ENCODE results near the gene PRKCB. TPM values are rescaled to one million over a fixed set of nuclear protein-coding genes. Genes with fewer than 3 reads are reported as not detected.
A peak's percentile ranks its signal among the peaks of the same experiment; 100 is the strongest.
"Not testable (repeated sequence)": the region's sequence is repeated elsewhere in the genome, so short reads cannot be mapped to it uniquely, and the experiment has no call there.

Gene PRKCB
- polyA plus RNA-seq, 3 donors = 57.4 to 87.4 (median 75.5) TPM

DNA sequence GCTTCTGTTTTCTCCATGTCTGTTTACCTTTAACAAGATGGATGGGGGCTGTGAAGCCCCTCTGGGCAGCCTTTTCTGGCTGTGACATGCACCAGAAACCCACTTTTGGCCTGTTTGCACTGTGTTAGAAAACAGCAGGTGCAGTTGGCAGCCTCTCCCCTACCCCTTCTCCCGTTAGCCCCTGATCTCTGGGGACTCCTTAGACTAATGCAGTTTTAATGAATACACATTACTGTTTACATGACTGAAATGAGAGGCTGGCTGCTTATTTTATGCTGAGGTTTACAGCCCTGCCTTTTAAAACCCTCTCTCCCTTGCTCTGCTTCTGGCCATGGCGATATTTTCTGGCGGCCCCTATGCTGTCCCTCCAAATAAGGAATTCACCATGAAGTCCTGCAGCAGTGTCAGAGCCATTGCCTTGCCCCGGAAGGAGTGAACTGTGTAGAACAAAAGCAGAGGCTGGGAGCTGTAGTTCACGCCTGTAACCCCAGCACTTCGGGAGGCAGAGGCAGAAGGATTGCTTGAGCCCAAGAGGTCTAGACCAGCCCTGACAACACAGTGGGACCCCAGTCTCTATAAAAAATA is 79.3 kb downstream of the PRKCB start:
- H3K27ac ChIP-seq (ENCODE audit: low read depth in 1 of 2, low read length in 2 of 2) = peak overlapping the region in 1 of 2 donors; percentile 20
- 87% methylated on average over 5 of the region's 6 CpGs for WGBS (ENCODE audit: insufficient coverage)
- no peak for TF ChIP-seq CTCF (IDR thresholded peaks at IDR 0.05)
- peaks cover 0 to 4% of the 10 kb centered on the region in 2 donors for H3K4me1 ChIP-seq (ENCODE audit: control insufficient read depth in 1 of 2, insufficient read depth in 2 of 2, low read length in 2 of 2)
- H3K4me3 ChIP-seq (replicated peaks in 1 of 3; ENCODE audit: low read depth in 2 of 3, low read length in 3 of 3) = no peak overlapping the region
- peaks cover 96% of the 10 kb centered on the region for H3K79me2 ChIP-seq (ENCODE audit: insufficient read depth, low read length)
- Mint-ChIP-seq H3K4me1 (peaks cover 42% of the 10 kb centered on the region), H3K27me3 (ENCODE audit: low read depth in 3 of 3) (no peaks in the 10 kb centered on the region), H3K36me3 (peaks cover 19 to 42% of the 10 kb centered on the region in 2 donors), H3K27ac (peak overlapping the region in 1 of 7 donors; percentile 50), H3K9me3 (no peaks in the 10 kb centered on the region), H3K4me3 (no peak overlapping the region)
- H3K9ac ChIP-seq (ENCODE audit: insufficient read depth, low read length, poor library complexity, severe bottlenecking) = no peak overlapping the region
- no peaks in the 10 kb centered on the region for H3K27me3 ChIP-seq (ENCODE audit: control insufficient read depth in 2 of 2, insufficient read depth in 2 of 2, low read length in 2 of 2)
- DNase-seq = no peak
- H2AFZ ChIP-seq (ENCODE audit: insufficient read depth, low read depth, low read length, poor library complexity, severe bottlenecking) = no peak overlapping the region
- H4K20me1 ChIP-seq (ENCODE audit: insufficient read depth, low read length) = peaks cover 100% of the 10 kb centered on the region
- H3K4me2 ChIP-seq (replicated peaks; ENCODE audit: extremely low read depth, low read length, poor library complexity, severe bottlenecking) = no peak overlapping the region
- intact Hi-C loops (cut with micrococcal nuclease) = no loop called here
- H3K36me3 ChIP-seq (replicated peaks in 1 of 2; ENCODE audit: control insufficient read depth in 1 of 2, insufficient read depth in 2 of 2, low read length in 2 of 2) = peaks cover 5 to 15% of the 10 kb centered on the region in 2 donors
- no peaks in the 10 kb centered on the region for H3K9me3 ChIP-seq (replicated peaks in 1 of 2; ENCODE audit: control insufficient read depth in 1 of 2, insufficient read depth in 1 of 2, low read length in 2 of 2)

DNA sequence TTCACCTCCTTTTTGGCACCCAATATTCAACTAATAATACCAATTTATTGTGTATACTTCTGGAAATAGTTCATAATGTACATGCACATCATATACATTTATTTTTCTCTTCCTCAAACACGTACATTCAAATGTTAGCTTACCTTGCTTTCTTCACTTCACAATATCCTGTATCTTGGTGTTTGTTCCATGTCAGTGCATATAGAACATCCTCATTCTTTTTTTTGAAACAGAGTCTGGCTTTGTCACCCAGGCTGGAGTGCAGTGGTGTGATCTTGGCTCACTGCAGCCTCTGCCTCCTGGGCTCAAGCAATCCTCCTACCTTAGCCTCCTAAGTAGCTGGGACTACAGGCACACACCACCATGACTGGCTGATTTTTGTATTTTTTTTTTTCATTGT is 80.8 kb downstream of the PRKCB start:
- whole genome bisulfite sequencing (ENCODE audit: insufficient coverage) = no CpG with 5 or more reads among the region's 1 CpG
- H2AFZ ChIP-seq (ENCODE audit: insufficient read depth, low read depth, low read length, poor library complexity, severe bottlenecking); H3K9ac ChIP-seq (ENCODE audit: insufficient read depth, low read length, poor library complexity, severe bottlenecking); H3K27me3 ChIP-seq (ENCODE audit: control insufficient read depth in 2 of 2, insufficient read depth in 2 of 2, low read length in 2 of 2); H3K27me3 Mint-ChIP-seq (ENCODE audit: low read depth in 3 of 3); H3K4me2 ChIP-seq (replicated peaks; ENCODE audit: extremely low read depth, low read length, poor library complexity, severe bottlenecking); intact Hi-C loops (cut with micrococcal nuclease); H3K4me3 Mint-ChIP-seq; H3K9me3 Mint-ChIP-seq; H3K27ac ChIP-seq (ENCODE audit: low read depth in 1 of 2, low read length in 2 of 2); H3K4me3 ChIP-seq (replicated peaks in 1 of 3; ENCODE audit: low read depth in 2 of 3, low read length in 3 of 3); H3K9me3 ChIP-seq (replicated peaks in 1 of 2; ENCODE audit: control insufficient read depth in 1 of 2, insufficient read depth in 1 of 2, low read length in 2 of 2); DNase-seq: not testable (repeated sequence)
- Mint-ChIP-seq H3K36me3 (peaks cover 20 to 38% of the 10 kb centered on the region in 2 donors), H3K27ac (peak overlapping the region in 4 of 7 donors; percentile 8 to 72 (median 30)), H3K4me1 (peaks cover 43% of the 10 kb centered on the region)
- H3K36me3 ChIP-seq (replicated peaks in 1 of 2; ENCODE audit: control insufficient read depth in 1 of 2, insufficient read depth in 2 of 2, low read length in 2 of 2) = peaks cover 5 to 12% of the 10 kb centered on the region in 2 donors
- H4K20me1 ChIP-seq (ENCODE audit: insufficient read depth, low read length) = peaks cover 100% of the 10 kb centered on the region
- peaks cover 95% of the 10 kb centered on the region for H3K79me2 ChIP-seq (ENCODE audit: insufficient read depth, low read length)
- peaks cover 6 to 15% of the 10 kb centered on the region in 2 donors for H3K4me1 ChIP-seq (ENCODE audit: control insufficient read depth in 1 of 2, insufficient read depth in 2 of 2, low read length in 2 of 2)

Data from CD14-positive monocyte (primary cell).